GM12891 (cell line): Measurements from ENCODE around the gene AIFM1.

ENCODE experiments used
- PAX5 ChIP-seq: IDR thresholded peaks from 2 replicates; pipeline ENCODE4 v1.6.1; 2011; ENCODE audit warnings: low read length, moderate library complexity, mild to moderate bottlenecking; ENCODE audit not compliant: insufficient read depth, severe bottlenecking
- POLR2A ChIP-seq: IDR thresholded peaks from 2 replicates; pipeline ENCODE4 v1.6.1; 2011; ENCODE audit warnings: low read depth, low read length, control low read depth
- POLR2AphosphoS5 ChIP-seq: IDR thresholded peaks from 2 replicates; pipeline ENCODE4 v1.6.1; 2011; ENCODE audit warnings: low read depth, low read length, control low read depth
- TAF1 ChIP-seq: IDR thresholded peaks from 2 replicates; pipeline ENCODE4 v1.6.1; 2011; ENCODE audit warnings: low read depth, low read length, control low read depth

- TF ChIP-seq POLR2AphosphoS5, result no peak
- TF ChIP-seq POLR2A, result no peak
- TF ChIP-seq TAF1, result no peak
- no peak for TF ChIP-seq PAX5
Observed at GRCh38 chrX:130162094-130162735, 3.4 kb downstream of the AIFM1 start.
